Measurements from ENCODE around the gene PCYT1A.

DNA sequence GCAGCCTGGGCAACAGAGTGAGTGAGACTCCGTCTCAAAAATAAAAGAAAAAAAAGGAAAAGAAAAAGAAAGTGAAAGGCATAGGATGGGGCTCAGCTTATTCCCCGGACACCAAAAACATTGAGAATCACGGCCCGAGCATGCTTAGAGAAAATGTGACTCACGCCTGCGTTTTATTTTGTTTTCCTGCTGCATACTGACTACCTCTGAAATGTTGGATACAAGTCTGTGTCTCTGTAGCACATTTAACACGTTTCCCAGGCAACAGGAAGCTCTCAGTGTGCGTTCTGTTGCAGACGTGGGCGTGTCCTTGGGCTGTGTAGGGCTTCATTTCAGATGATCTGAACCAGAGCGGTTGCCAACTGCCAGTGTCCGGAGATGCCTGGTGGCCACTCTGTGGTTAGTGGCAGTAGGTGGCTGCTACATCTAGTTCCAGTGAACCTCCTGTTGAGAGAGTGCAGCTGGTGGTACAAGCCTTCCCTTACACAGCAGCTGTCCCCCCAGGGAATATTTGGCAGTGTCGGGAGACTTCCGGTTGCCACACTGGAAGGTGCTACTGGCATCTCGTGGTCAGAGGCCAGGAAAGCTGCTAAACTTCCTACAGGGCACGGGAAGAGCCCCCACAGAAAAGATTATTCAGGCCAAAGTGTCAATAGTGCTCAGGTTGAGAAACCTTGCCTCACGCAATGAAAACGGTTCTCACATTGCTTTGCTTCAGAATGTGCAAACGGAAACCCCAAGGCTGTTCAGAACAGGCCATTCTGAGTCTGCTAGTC, 68.1 kb downstream of the PCYT1A start:
- no peak for TF ChIP-seq EZH2 (IDR thresholded peaks at IDR 0.05; ENCODE audit: borderline replicate concordance, insufficient read depth, low read depth, low read length, poor library complexity, severe bottlenecking)
- TF ChIP-seq, protein P1, sequence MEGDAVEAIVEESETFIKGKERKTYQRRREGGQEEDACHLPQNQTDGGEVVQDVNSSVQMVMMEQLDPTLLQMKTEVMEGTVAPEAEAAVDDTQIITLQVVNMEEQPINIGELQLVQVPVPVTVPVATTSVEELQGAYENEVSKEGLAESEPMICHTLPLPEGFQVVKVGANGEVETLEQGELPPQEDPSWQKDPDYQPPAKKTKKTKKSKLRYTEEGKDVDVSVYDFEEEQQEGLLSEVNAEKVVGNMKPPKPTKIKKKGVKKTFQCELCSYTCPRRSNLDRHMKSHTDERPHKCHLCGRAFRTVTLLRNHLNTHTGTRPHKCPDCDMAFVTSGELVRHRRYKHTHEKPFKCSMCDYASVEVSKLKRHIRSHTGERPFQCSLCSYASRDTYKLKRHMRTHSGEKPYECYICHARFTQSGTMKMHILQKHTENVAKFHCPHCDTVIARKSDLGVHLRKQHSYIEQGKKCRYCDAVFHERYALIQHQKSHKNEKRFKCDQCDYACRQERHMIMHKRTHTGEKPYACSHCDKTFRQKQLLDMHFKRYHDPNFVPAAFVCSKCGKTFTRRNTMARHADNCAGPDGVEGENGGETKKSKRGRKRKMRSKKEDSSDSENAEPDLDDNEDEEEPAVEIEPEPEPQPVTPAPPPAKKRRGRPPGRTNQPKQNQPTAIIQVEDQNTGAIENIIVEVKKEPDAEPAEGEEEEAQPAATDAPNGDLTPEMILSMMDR (IDR thresholded peaks at IDR 0.05): no peak

Data from B cell (primary cell).